SK-N-SH (cell line): Measurements from ENCODE around the gene PASK. TPM values are rescaled to one million over a fixed set of nuclear protein-coding genes. Genes with fewer than 3 reads are reported as not detected.
A peak's percentile ranks its signal among the peaks of the same experiment; 100 is the strongest.

Experiments used
- CTCF ChIA-PET: fragments of 300-600, 350-600 bp; formaldehyde crosslinking; extraction: SDS; loops from one replicate; lab custom pipeline; 2021; lab: Yijun Ruan, JAX
- POLR2A ChIA-PET: fragments of 350-600 bp; sonication (Branson Sonifier 250); formaldehyde crosslinking; extraction: SDS; loops from one replicate; lab custom pipeline; 2020; ENCODE audit warnings: antibody characterized with exemption, inconsistent platforms; lab: Yijun Ruan, JAX
- DNase-seq: peaks from one replicate; pipeline ENCODE4 v3.0.0; 2012
- H2AFZ ChIP-seq: fragments of 200-600 bp; sonication (generic); 2 replicates; pipeline ENCODE4 v1.8.1; 2016; ENCODE audit warnings: antibody characterized with exemption, mild to moderate bottlenecking, low read depth
- H3F3A ChIP-seq: fragments of 200-600 bp; sonication (generic); replicated peaks from 2 replicates; pipeline ENCODE3; 2016; ENCODE audit warnings: antibody characterized with exemption, mild to moderate bottlenecking; ENCODE audit not compliant: insufficient read depth
- H3K27ac ChIP-seq, 2 experiments: fragments of 200-500 bp in 1 of 2; fragments of 200-600 bp in 1 of 2; sonication (Bioruptor generic) in 1 of 2; sonication (generic), shearing (Covaris generic) in 1 of 2; 2 replicates each; pipeline versions ENCODE4 v1.5.1 to v1.6.1; 2014 to 2016; ENCODE audit warnings: low read depth in 2 of 2, inconsistent platforms in 1 of 2, low read length in 1 of 2, mild to moderate bottlenecking in 1 of 2, mixed read lengths in 1 of 2
- H3K27me3 ChIP-seq: fragments of 200-600 bp; sonication (generic), shearing (Covaris generic); 2 replicates; pipeline ENCODE4 v1.6.1; 2016; ENCODE audit warnings: mixed run types; ENCODE audit not compliant: insufficient read depth
- H3K36me3 ChIP-seq, 2 experiments: fragments of 200-500 bp in 1 of 2; fragments of 200-600 bp in 1 of 2; sonication (Bioruptor generic) in 1 of 2; sonication (generic) in 1 of 2; replicated peaks in 1 of 2; 2 replicates each; pipeline versions ENCODE3 to v1.5.1; 2014 to 2016; ENCODE audit warnings: low read length in 1 of 2, mild to moderate bottlenecking in 1 of 2; ENCODE audit not compliant: insufficient read depth in 2 of 2, control insufficient read depth in 1 of 2
- H3K4me1 ChIP-seq, 2 experiments: fragments of 200-500 bp in 1 of 2; fragments of 200-600 bp in 1 of 2; sonication (Bioruptor generic) in 1 of 2; sonication (generic), shearing (Covaris generic) in 1 of 2; 2 replicates each; pipeline versions ENCODE4 v1.5.1 to v1.6.1; 2014 to 2016; ENCODE audit warnings: low read depth in 1 of 2, low read length in 1 of 2, mixed run types in 1 of 2; ENCODE audit not compliant: insufficient read depth in 2 of 2, control insufficient read depth in 1 of 2
- H3K4me2 ChIP-seq: fragments of 200-600 bp; sonication (generic), shearing (Covaris generic); 2 replicates; pipeline ENCODE4 v1.6.1; 2017; ENCODE audit warnings: mixed run types
- H3K4me3 ChIP-seq, 2 experiments: fragments of 200-500 bp in 1 of 2; fragments of 200-600 bp in 1 of 2; sonication (Bioruptor generic) in 1 of 2; sonication (generic), shearing (Covaris generic) in 1 of 2; 2 replicates each; pipeline versions ENCODE4 v1.5.1 to v1.8.1; 2014 to 2016; ENCODE audit warnings: low read depth in 2 of 2, inconsistent platforms in 1 of 2, low read length in 1 of 2, mild to moderate bottlenecking in 1 of 2, mixed read lengths in 1 of 2, moderate library complexity in 1 of 2
- H3K79me2 ChIP-seq: fragments of 200-600 bp; sonication (generic); 2 replicates; pipeline ENCODE4 v1.8.1; 2017; ENCODE audit warnings: mild to moderate bottlenecking; ENCODE audit not compliant: insufficient read depth
- H3K9ac ChIP-seq: fragments of 200-600 bp; sonication (generic); 2 replicates; pipeline ENCODE4 v1.6.1; 2017; ENCODE audit warnings: mixed run types
- H3K9me2 ChIP-seq: fragments of 200-600 bp; sonication (generic); 2 replicates; pipeline ENCODE4 v1.6.1; 2017; ENCODE audit warnings: mixed run types
- H3K9me3 ChIP-seq: fragments of 200-600 bp; sonication (generic); 2 replicates; pipeline ENCODE4 v1.6.1; 2017; ENCODE audit warnings: mixed run types, mild to moderate bottlenecking, moderate library complexity
- H4K20me1 ChIP-seq: fragments of 200-600 bp; sonication (generic); 2 replicates; pipeline ENCODE4 v1.6.1; 2017; ENCODE audit warnings: mild to moderate bottlenecking, mixed run types; ENCODE audit not compliant: insufficient read depth
- CHD2 ChIP-seq: fragments of 150-350 bp; IDR thresholded peaks from 2 replicates; pipeline ENCODE4 v1.6.1; 2018; ENCODE audit warnings: low read length; ENCODE audit not compliant: partially characterized antibody
- EP300 ChIP-seq, 2 experiments: IDR thresholded peaks; 2 replicates each; pipeline versions ENCODE4 v1.4.0 to v1.6.1; 2012; ENCODE audit warnings: borderline replicate concordance in 1 of 2, low read depth in 1 of 2, low read length in 1 of 2
- JUND ChIP-seq: IDR thresholded peaks from 2 replicates; pipeline ENCODE4 v1.4.0; 2012
- MXI1 ChIP-seq: IDR thresholded peaks from 2 replicates; pipeline ENCODE4 v1.6.1; 2012; ENCODE audit warnings: mild to moderate bottlenecking, low read depth, low read length, improper control_type of control experiment
- NRF1 ChIP-seq: IDR thresholded peaks from 2 replicates; pipeline ENCODE4 v1.6.1; 2012; ENCODE audit warnings: low read depth, mild to moderate bottlenecking, low read length
- RAD21 ChIP-seq: IDR thresholded peaks from 2 replicates; pipeline ENCODE4 v1.6.1; 2012; ENCODE audit warnings: mild to moderate bottlenecking, low read length
- RFX5 ChIP-seq: IDR thresholded peaks from 2 replicates; pipeline ENCODE4 v1.6.1; 2012; ENCODE audit warnings: mild to moderate bottlenecking, improper control_type of control experiment, low read length
- TAF1 ChIP-seq: IDR thresholded peaks from 2 replicates; pipeline ENCODE4 v1.6.1; 2012; ENCODE audit warnings: low read depth, mild to moderate bottlenecking, low read length, moderate library complexity, borderline replicate concordance
- WGBS: methylation state at CpG from one replicate; pipeline ENCODE4 v1.1.6; 2017; ENCODE audit warnings: low lambda C conversion rate; 5-methylcytosine and 5-hydroxymethylcytosine counted together
- polyA plus RNA-seq, 3 experiments: library from polyadenylated mRNA; depleted of rRNA; stranded (reverse); fragments of >200 nt; gene quantifications; 2 replicates each; pipeline ENCODE4 v1.2.3, GENCODE V29; 2012
- TF ChIP-seq, protein P1 (sequence below): fragments of 150-350 bp; IDR thresholded peaks from 2 replicates; pipeline ENCODE4 v1.6.1; 2016; ENCODE audit warnings: mild to moderate bottlenecking, low read depth, low read length
- TF ChIP-seq, protein P2 (sequence below): IDR thresholded peaks from 2 replicates; pipeline ENCODE4 v1.6.1; 2012; ENCODE audit warnings: mild to moderate bottlenecking, low read depth, low read length, moderate library complexity

PASK gene
- polyA plus RNA-seq, 1 of the 3 experiments (the other 2 are of a cell fraction): 6.3 TPM

DNA sequence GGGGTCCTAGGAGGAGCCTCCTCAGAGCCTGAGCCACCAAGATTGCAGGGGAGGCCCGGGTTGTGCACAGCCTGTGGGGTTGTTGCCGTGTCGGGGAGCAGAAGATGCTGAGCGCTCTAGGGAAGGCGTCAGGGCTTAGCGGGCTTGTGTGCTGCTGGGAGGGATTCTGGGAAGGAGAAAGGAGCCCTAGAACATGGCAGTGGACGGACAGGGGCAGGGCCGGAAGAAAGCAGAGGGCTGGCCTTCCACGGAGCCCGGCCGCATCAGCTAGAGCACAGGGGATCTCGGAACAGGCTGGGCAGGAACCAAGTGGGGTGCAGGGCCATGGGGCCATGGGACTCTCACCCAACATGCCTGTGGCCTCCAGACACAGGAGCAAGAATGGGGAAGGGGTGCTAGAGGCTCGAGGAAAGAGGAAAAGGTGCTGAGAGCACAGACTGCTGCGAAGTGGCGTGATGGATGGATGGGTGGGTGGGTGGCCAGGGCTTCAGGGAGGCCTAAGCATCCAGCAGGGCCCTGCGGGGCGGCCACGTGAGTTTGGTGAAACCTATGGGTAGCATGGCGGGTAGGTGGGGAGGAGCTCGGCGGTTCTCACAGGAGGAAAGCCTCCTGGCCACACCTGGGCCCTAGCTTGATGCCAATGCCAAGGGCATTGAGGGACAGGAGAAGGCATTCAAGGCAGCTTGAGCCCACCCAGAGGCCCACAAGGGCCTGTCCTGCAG lies 82.9 kb downstream of the PASK start (continued):
- TF ChIP-seq, protein P1, sequence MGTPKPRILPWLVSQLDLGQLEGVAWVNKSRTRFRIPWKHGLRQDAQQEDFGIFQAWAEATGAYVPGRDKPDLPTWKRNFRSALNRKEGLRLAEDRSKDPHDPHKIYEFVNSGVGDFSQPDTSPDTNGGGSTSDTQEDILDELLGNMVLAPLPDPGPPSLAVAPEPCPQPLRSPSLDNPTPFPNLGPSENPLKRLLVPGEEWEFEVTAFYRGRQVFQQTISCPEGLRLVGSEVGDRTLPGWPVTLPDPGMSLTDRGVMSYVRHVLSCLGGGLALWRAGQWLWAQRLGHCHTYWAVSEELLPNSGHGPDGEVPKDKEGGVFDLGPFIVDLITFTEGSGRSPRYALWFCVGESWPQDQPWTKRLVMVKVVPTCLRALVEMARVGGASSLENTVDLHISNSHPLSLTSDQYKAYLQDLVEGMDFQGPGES: no peak
- TF ChIP-seq CHD2: no peak

DNA sequence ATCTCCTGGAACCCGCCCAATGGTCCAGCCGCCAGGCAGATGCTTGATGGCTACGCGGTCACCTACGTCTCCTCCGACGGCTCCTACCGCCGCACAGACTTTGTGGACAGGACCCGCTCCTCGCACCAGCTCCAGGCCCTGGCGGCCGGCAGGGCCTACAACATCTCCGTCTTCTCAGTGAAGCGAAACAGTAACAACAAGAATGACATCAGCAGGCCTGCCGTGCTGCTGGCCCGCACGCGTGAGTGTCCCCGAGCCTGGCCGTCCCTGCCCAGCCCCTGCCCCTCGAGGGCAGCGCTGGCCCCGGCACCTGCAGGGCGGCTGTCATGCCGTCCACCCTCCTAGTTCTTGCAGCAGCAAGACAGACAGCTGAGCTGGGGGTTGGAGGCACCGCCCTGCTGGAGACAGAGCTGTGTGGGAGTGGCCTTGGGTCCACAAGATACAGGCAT lies 83.9 kb downstream of the PASK start:
- Histone ChIP-seq H3K9ac (no peak overlapping the region), H4K20me1 (no peaks in the 10 kb centered on the region), H3K36me3 (no peaks in the 10 kb centered on the region), H3F3A (no peaks in the 10 kb centered on the region), H2AFZ (no peak overlapping the region), H3K9me2 (no peaks in the 10 kb centered on the region), H3K27me3 (no peaks in the 10 kb centered on the region; the same call in 1 of the 2 replicates), H3K79me2 (no peaks in the 10 kb centered on the region)
- WGBS: 90% methylated on average over 17 of the region's 27 CpGs
- no peak for TF ChIP-seq JUND
- no peak for TF ChIP-seq TAF1
- TF ChIP-seq, protein P2, sequence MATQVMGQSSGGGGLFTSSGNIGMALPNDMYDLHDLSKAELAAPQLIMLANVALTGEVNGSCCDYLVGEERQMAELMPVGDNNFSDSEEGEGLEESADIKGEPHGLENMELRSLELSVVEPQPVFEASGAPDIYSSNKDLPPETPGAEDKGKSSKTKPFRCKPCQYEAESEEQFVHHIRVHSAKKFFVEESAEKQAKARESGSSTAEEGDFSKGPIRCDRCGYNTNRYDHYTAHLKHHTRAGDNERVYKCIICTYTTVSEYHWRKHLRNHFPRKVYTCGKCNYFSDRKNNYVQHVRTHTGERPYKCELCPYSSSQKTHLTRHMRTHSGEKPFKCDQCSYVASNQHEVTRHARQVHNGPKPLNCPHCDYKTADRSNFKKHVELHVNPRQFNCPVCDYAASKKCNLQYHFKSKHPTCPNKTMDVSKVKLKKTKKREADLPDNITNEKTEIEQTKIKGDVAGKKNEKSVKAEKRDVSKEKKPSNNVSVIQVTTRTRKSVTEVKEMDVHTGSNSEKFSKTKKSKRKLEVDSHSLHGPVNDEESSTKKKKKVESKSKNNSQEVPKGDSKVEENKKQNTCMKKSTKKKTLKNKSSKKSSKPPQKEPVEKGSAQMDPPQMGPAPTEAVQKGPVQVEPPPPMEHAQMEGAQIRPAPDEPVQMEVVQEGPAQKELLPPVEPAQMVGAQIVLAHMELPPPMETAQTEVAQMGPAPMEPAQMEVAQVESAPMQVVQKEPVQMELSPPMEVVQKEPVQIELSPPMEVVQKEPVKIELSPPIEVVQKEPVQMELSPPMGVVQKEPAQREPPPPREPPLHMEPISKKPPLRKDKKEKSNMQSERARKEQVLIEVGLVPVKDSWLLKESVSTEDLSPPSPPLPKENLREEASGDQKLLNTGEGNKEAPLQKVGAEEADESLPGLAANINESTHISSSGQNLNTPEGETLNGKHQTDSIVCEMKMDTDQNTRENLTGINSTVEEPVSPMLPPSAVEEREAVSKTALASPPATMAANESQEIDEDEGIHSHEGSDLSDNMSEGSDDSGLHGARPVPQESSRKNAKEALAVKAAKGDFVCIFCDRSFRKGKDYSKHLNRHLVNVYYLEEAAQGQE: no peak
- TF ChIP-seq EP300 (IDR thresholded peaks at IDR 0.05; ENCODE audit: borderline replicate concordance in 1 of 2, low read depth in 1 of 2, low read length in 1 of 2): no peak
- no peak for TF ChIP-seq MXI1
- TF ChIP-seq RFX5: no peak
- TF ChIP-seq RAD21: no peak
- TF ChIP-seq NRF1: no peak
- TF ChIP-seq, all 33 proteins: peak for 0
- Histone ChIP-seq H3K4me1 (no peaks in the 10 kb centered on the region; a peak in 1 of 4 replicates), H3K4me2 (no peak overlapping the region), H3K9me3 (no peaks in the 10 kb centered on the region), H3K4me3 (no peak overlapping the region), H3K27ac (no peak overlapping the region)
- peak; percentile 24 for DNase-seq
- ChIA-PET POLR2A (no interaction called here), CTCF (interaction anchor here (1.1 to 1.5 kb wide), 3 partner anchors 13 to 214 kb away, joined by 3 to 6 read pairs (median 6); no protein-coding TSS in a partner anchor)
